Uterus (tissue), 2 donors: ENCODE data around the gene TMEM254.

ENCODE experiments used
- CTCF ChIP-seq, 4 experiments: fragments of 200-600 bp in 2 of 4; fragments of 450-650 bp in 2 of 4; sonication (generic) in 2 of 4; IDR thresholded peaks; one replicate each; pipeline ENCODE4 v1.5.1; 2016 to 2019; ENCODE audit warnings: antibody characterized with exemption in 4 of 4, mild to moderate bottlenecking in 2 of 4, moderate library complexity in 1 of 4
- POLR2A ChIP-seq, 2 donors: fragments of 450-650 bp; IDR thresholded peaks; one replicate each; pipeline ENCODE4 v1.6.1; 2016; ENCODE audit warnings: antibody characterized with exemption in 2 of 2, mild to moderate bottlenecking in 1 of 2, moderate library complexity in 1 of 2

- TF ChIP-seq CTCF (IDR thresholded peaks at IDR 0.05) = no peak
- TF ChIP-seq POLR2A (IDR thresholded peaks at IDR 0.05) = no peak
These were observed 43.7 kb downstream of the TMEM254 start for GRCh38 chr10:80122110-80122710.
